Bronchial epithelial cell (primary cell): Measurements from ENCODE around the gene DMD. TPM values are rescaled to one million over a fixed set of nuclear protein-coding genes. Genes with fewer than 3 reads are reported as not detected.

Experiments used
- DNase-seq: peaks from one replicate; pipeline ENCODE4 v3.0.0-alpha.2; 2010; ENCODE audit warnings: low read depth
- FAIRE-seq: peaks from 2 replicates; lab custom pipeline; 2011; peaks lifted over from hg19 to GRCh38; lab: Jason Lieb, UNC
- H3K27me3 ChIP-seq: 2 replicates; pipeline ENCODE4 v1.5.1; 2011; ENCODE audit warnings: low read length; ENCODE audit not compliant: control insufficient read depth, insufficient read depth
- H3K36me3 ChIP-seq: 2 replicates; pipeline ENCODE4 v1.5.1; 2011; ENCODE audit warnings: low read length; ENCODE audit not compliant: control insufficient read depth, insufficient read depth
- H3K4me3 ChIP-seq: 2 replicates; pipeline ENCODE4 v1.5.1; 2011; ENCODE audit warnings: mild to moderate bottlenecking, low read depth, low read length, control low read depth
- CTCF ChIP-seq: IDR thresholded peaks from 2 replicates; pipeline ENCODE4 v1.5.1; 2011; ENCODE audit warnings: mild to moderate bottlenecking, moderate library complexity, low read length, control low read depth, inconsistent platforms; ENCODE audit not compliant: insufficient read depth, severe bottlenecking
- total RNA-seq: library from RNA; depleted of rRNA; stranded (reverse); fragments of >200 nt; gene quantifications from 2 replicates; pipeline ENCODE4 v1.2.1, GENCODE V29; 2014

DMD gene
- total RNA-seq, 1 donor from 2014 or later = 4.5 TPM

- FAIRE-seq (no peak), DNase-seq (no peak)
- no peaks in the 10 kb centered on the region for H3K36me3 ChIP-seq
- no peaks in the 10 kb centered on the region for H3K27me3 ChIP-seq
- no peak overlapping the region for H3K4me3 ChIP-seq
- TF ChIP-seq CTCF = no peak
Observed at GRCh38 chrX:31800219-31800618, 1411.1 kb downstream of the DMD start.

- FAIRE-seq (no peak), DNase-seq (no peak)
- Histone ChIP-seq H3K27me3 (no peaks in the 10 kb centered on the region), H3K36me3 (no peaks in the 10 kb centered on the region), H3K4me3 (no peak overlapping the region)
- no peak for TF ChIP-seq CTCF
Observed at GRCh38 chrX:31796624-31797023, 1414.7 kb downstream of the DMD start.

- Histone ChIP-seq H3K4me3 (no peak overlapping the region), H3K36me3 (no peaks in the 10 kb centered on the region), H3K27me3 (no peaks in the 10 kb centered on the region)
- FAIRE-seq = no peak
- no peak for DNase-seq
- TF ChIP-seq CTCF = no peak
Observed at GRCh38 chrX:31747411-31747810, 1463.9 kb downstream of the DMD start.

- no peak for DNase-seq
- Histone ChIP-seq H3K4me3 (no peak overlapping the region), H3K36me3 (no peaks in the 10 kb centered on the region), H3K27me3 (no peaks in the 10 kb centered on the region)
- FAIRE-seq = no peak
- TF ChIP-seq CTCF = no peak
Observed at GRCh38 chrX:31743004-31743403, 1468.3 kb downstream of the DMD start.

- FAIRE-seq = no peak
- H3K36me3 ChIP-seq = no peaks in the 10 kb centered on the region
- no peaks in the 10 kb centered on the region for H3K27me3 ChIP-seq
- no peak for DNase-seq
- H3K4me3 ChIP-seq = no peak overlapping the region
- TF ChIP-seq CTCF = no peak
Observed at GRCh38 chrX:31717474-31717873, 1493.9 kb downstream of the DMD start.

- Histone ChIP-seq H3K27me3 (no peaks in the 10 kb centered on the region), H3K4me3 (no peak overlapping the region), H3K36me3 (no peaks in the 10 kb centered on the region)
- no peak for FAIRE-seq
- DNase-seq = peak; percentile 5
- TF ChIP-seq CTCF = no peak
Observed at GRCh38 chrX:31715675-31716074, 1495.7 kb downstream of the DMD start.
